OCI-LY1 (cell line): ENCODE results near the gene SPOP.

Source experiments
- H2AFZ ChIP-seq: fragments of 200-600 bp; sonication (generic), shearing (Covaris generic); 2 replicates; pipeline ENCODE4 v1.6.0; 2014; ENCODE audit warnings: antibody characterized with exemption, mild to moderate bottlenecking, low read length
- H3F3A ChIP-seq: fragments of 200-600 bp; sonication (generic), shearing (Covaris generic); 2 replicates; pipeline ENCODE4 v1.6.0; 2014; ENCODE audit warnings: mild to moderate bottlenecking, antibody characterized with exemption, low read length, moderate library complexity; ENCODE audit not compliant: insufficient read depth
- H3K27ac ChIP-seq: fragments of 200-600 bp; sonication (generic); 2 replicates; pipeline ENCODE4 v1.5.1; 2014; ENCODE audit warnings: low read length, mixed run types, mild to moderate bottlenecking, low read depth; ENCODE audit not compliant: poor library complexity, severe bottlenecking
- H3K27me3 ChIP-seq: fragments of 200-600 bp; sonication (generic); 2 replicates; pipeline ENCODE4 v1.6.0; 2014; ENCODE audit warnings: antibody characterized with exemption, mild to moderate bottlenecking, low read length, moderate library complexity; ENCODE audit not compliant: insufficient read depth
- H3K36me3 ChIP-seq: fragments of 200-600 bp; sonication (generic); 2 replicates; pipeline ENCODE4 v1.6.1; 2014; ENCODE audit warnings: mild to moderate bottlenecking, antibody characterized with exemption, low read length, moderate library complexity, mixed read lengths; ENCODE audit not compliant: insufficient read depth
- H3K4me1 ChIP-seq: fragments of 200-600 bp; sonication (generic); 2 replicates; pipeline ENCODE4 v1.5.1; 2014; ENCODE audit warnings: mild to moderate bottlenecking, low read length, moderate library complexity; ENCODE audit not compliant: insufficient read depth, severe bottlenecking
- H3K4me2 ChIP-seq: fragments of 200-600 bp; sonication (generic), shearing (Covaris generic); 2 replicates; pipeline ENCODE4 v1.6.1; 2014; ENCODE audit warnings: low read length
- H3K4me3 ChIP-seq: fragments of 200-600 bp; sonication (generic); 2 replicates; pipeline ENCODE4 v1.5.1; 2014; ENCODE audit warnings: low read length, low read depth, mild to moderate bottlenecking, mixed read lengths; ENCODE audit not compliant: poor library complexity, severe bottlenecking
- H3K79me2 ChIP-seq: fragments of 200-600 bp; shearing (Covaris generic); 2 replicates; pipeline ENCODE4 v1.6.1; 2016; ENCODE audit warnings: mixed run types, low read length, mixed read lengths; ENCODE audit not compliant: insufficient read depth
- H3K9ac ChIP-seq: fragments of 200-600 bp; sonication (generic), shearing (Covaris generic); 2 replicates; pipeline ENCODE4 v1.6.1; 2014; ENCODE audit warnings: mild to moderate bottlenecking, low read length, mixed read lengths
- H3K9me2 ChIP-seq: fragments of 200-600 bp; sonication (generic), shearing (Covaris generic); 2 replicates; pipeline ENCODE4 v1.6.1; 2014; ENCODE audit warnings: low read depth, mild to moderate bottlenecking, low read length, mixed read lengths
- H3K9me3 ChIP-seq: fragments of 200-600 bp; shearing (Covaris generic); 2 replicates; pipeline ENCODE4 v1.6.1; 2014; ENCODE audit warnings: low read length, mixed read lengths
- H4K20me1 ChIP-seq: fragments of 200-600 bp; sonication (generic), shearing (Covaris generic); 2 replicates; pipeline ENCODE4 v1.6.0; 2016; ENCODE audit warnings: mild to moderate bottlenecking, low read length; ENCODE audit not compliant: insufficient read depth
- CTCF ChIP-seq: fragments of 200-600 bp; sonication (generic), shearing (Covaris generic); IDR thresholded peaks from 2 replicates; pipeline ENCODE4 v1.5.1; 2017; ENCODE audit warnings: mild to moderate bottlenecking, antibody characterized with exemption, low read length, moderate library complexity, mixed read lengths
- EZH2 ChIP-seq: fragments of 200-600 bp; sonication (generic), shearing (Covaris generic); IDR thresholded peaks from 2 replicates; pipeline ENCODE4 v1.8.0; 2017; ENCODE audit warnings: borderline replicate concordance, mixed run types, mild to moderate bottlenecking, antibody characterized with exemption, low read length, moderate library complexity, mixed read lengths

SPOP gene

DNA sequence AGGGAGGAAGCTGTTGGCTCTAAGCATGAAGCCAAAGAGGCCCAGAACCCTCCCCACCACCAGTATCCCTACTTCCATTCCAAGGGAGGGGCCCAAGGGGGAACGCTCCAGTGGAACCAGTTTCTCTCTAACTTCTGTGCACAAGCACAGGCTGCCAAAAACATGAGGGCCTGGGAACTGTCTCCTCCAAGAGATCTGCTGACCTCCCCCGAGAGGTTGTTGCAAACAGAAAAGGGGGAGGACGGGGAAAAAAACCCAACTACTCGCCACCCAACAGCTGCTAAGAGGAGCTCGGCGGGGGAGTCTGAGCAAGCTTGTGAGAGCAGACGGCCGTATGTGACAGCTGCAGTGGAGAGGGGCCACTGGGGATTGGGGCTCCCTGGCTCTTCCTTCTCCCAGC, 45.5 kb upstream of the SPOP start:
- H3K9me3 ChIP-seq, result no peaks in the 10 kb centered on the region
- H4K20me1 ChIP-seq, result no peaks in the 10 kb centered on the region
- no peaks in the 10 kb centered on the region for H3K27me3 ChIP-seq
- peaks cover 20% of the 10 kb centered on the region for H3K4me1 ChIP-seq
- 0 out of 2 replicates have a peak overlapping the region, but pooled peaks have one; percentile 5 for H3K4me2 ChIP-seq
- no peaks in the 10 kb centered on the region for H3K79me2 ChIP-seq
- H3K36me3 ChIP-seq, result peaks cover 96% of the 10 kb centered on the region
- H3K27ac ChIP-seq, result peak overlapping the region; percentile 54
- no peaks in the 10 kb centered on the region for H3K9me2 ChIP-seq
- no peak overlapping the region for H2AFZ ChIP-seq
- H3F3A ChIP-seq, result no peaks in the 10 kb centered on the region
- TF ChIP-seq EZH2 (no peak), CTCF (no peak)
- peak overlapping the region; percentile 16; the same call in 1 of the 2 replicates for H3K9ac ChIP-seq
- H3K4me3 ChIP-seq, result no peak overlapping the region

DNA sequence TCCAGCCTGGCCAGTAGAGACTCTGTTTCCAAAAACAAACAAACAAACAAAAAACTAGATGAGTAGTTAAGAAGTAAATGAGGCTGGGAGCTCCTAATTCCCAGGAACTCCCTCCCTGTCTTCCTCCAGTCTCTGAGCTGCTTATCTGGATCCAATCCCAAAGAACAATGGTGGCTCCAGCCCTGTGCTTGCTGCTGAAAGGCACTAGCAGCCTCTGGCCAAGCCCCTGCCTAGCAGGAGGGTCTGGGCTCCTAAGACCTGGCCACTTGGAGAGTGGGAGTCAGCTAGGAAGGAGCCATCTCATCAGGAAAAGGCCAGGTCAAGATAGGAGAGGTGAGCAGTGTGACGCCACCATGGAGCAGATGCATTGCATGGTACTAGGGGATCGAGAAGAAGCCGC, 44.2 kb upstream of the SPOP start:
- TF ChIP-seq EZH2 (no peak), CTCF (no peak)

GRCh38 chr17:49717371-49717861, 39.5 kb upstream of the SPOP start:
- no peaks in the 10 kb centered on the region for H3K9me2 ChIP-seq
- H3K9me3 ChIP-seq, result no peaks in the 10 kb centered on the region
- H3K36me3 ChIP-seq, result peaks cover 98% of the 10 kb centered on the region

More for the DNA sequence above, 44.2 kb upstream of the SPOP start:
- H3K9ac ChIP-seq, result no peak overlapping the region
- no peaks in the 10 kb centered on the region for H3F3A ChIP-seq
- no peak overlapping the region for H3K27ac ChIP-seq
- H2AFZ ChIP-seq, result no peak overlapping the region
- no peaks in the 10 kb centered on the region for H3K9me3 ChIP-seq
- no peak overlapping the region for H3K4me3 ChIP-seq
- no peaks in the 10 kb centered on the region for H3K27me3 ChIP-seq
- H3K4me2 ChIP-seq, result no peak overlapping the region
- H4K20me1 ChIP-seq, result no peaks in the 10 kb centered on the region
- peaks cover 96% of the 10 kb centered on the region for H3K36me3 ChIP-seq
- no peaks in the 10 kb centered on the region for H3K9me2 ChIP-seq
- peaks cover 20% of the 10 kb centered on the region for H3K4me1 ChIP-seq
- no peaks in the 10 kb centered on the region for H3K79me2 ChIP-seq

More at GRCh38 chr17:49717371-49717861, 39.5 kb upstream of the SPOP start:
- TF ChIP-seq EZH2 (no peak), CTCF (no peak)
- no peaks in the 10 kb centered on the region for H3K79me2 ChIP-seq
- H3K9ac ChIP-seq, result no peak overlapping the region
- no peaks in the 10 kb centered on the region for H3F3A ChIP-seq
- no peaks in the 10 kb centered on the region for H3K27me3 ChIP-seq
- H3K27ac ChIP-seq, result no peak overlapping the region
- no peak overlapping the region for H3K4me2 ChIP-seq
- H4K20me1 ChIP-seq, result no peaks in the 10 kb centered on the region
- no peak overlapping the region for H3K4me3 ChIP-seq
- no peak overlapping the region for H2AFZ ChIP-seq
- no peaks in the 10 kb centered on the region for H3K4me1 ChIP-seq
